K562 (cell line): Measurements from ENCODE around the gene ECE2. TPM values are rescaled to one million over a fixed set of nuclear protein-coding genes. Genes with fewer than 3 reads are reported as not detected.

Source experiments
- FUS ChIP-seq: fragments of 200-400 bp; formaldehyde crosslinking; optimal IDR thresholded peaks from 2 replicates; pipeline ENCODE3; 2017; ENCODE audit warnings: low read depth, low read length
- GATA2 ChIP-seq: sonication (generic); formaldehyde crosslinking; IDR thresholded peaks from 2 replicates; pipeline ENCODE4 v1.4.0; 2020; ENCODE audit warnings: mild to moderate bottlenecking, missing genetic modification reagents
- MCM5 ChIP-seq: fragments of 450-650 bp; IDR thresholded peaks from 2 replicates; pipeline ENCODE4 v1.6.1; 2016; ENCODE audit warnings: low read depth
- SAFB ChIP-seq: fragments of 200-400 bp; formaldehyde crosslinking; IDR thresholded peaks from 2 replicates; pipeline ENCODE4 v1.6.1; 2017; ENCODE audit warnings: low read depth, low read length, borderline replicate concordance
- SAFB2 ChIP-seq: fragments of 200-400 bp; formaldehyde crosslinking; IDR thresholded peaks from 2 replicates; pipeline ENCODE4 v1.6.1; 2018; ENCODE audit warnings: borderline replicate concordance, low read length, low read depth, moderate library complexity; ENCODE audit not compliant: severe bottlenecking
- SRSF7 ChIP-seq: fragments of 200-400 bp; formaldehyde crosslinking; optimal IDR thresholded peaks from 2 replicates; pipeline ENCODE3; 2017; ENCODE audit warnings: mild to moderate bottlenecking, low read depth, low read length
- TAF7 ChIP-seq: fragments of 450-650 bp; IDR thresholded peaks from 2 replicates; pipeline ENCODE4 v1.6.1; 2016; ENCODE audit warnings: missing genetic modification characterization, missing compliant biosample characterization
- ZNF347 ChIP-seq: fragments of 450-650 bp; formaldehyde crosslinking; IDR thresholded peaks from 2 replicates; pipeline ENCODE4 v1.4.0; 2020; ENCODE audit warnings: low read depth, mild to moderate bottlenecking, moderate library complexity
- polyA plus RNA-seq, 8 experiments: library from polyadenylated mRNA; depleted of rRNA in 4 of 8; stranded (reverse) in 5 of 8; unstranded in 3 of 8; fragments of >200 nt; fragmentation: Nextera tagmentation in 2 of 8; fragmentation: Illumina TruSeq in 1 of 8; extraction: Ambion mirVana in 2 of 8; extraction: Trizol in 1 of 8; gene quantifications; 2 replicates each; pipeline versions ENCODE4 v1.2.1 to v1.2.3, GENCODE V29; 2011 to 2014; ENCODE audit warnings: inconsistent platforms in 1 of 8, missing spikeins in 1 of 8
- total RNA-seq, 7 experiments: library from RNA; depleted of rRNA in 6 of 7; stranded (reverse); fragments of >200 nt in 6 of 7; fragmentation: Illumina TruSeq in 2 of 7; extraction: Trizol in 2 of 7; gene quantifications; 2 replicates each; pipeline versions ENCODE4 v1.2.1 to v1.2.3, GENCODE V29; 2011 to 2021; ENCODE audit warnings: low replicate concordance in 1 of 7
- TF ChIP-seq, protein P1 (sequence below), 2 experiments: fragments of 450-650 bp in 1 of 2; sonication (generic) in 1 of 2; formaldehyde crosslinking in 1 of 2; IDR thresholded peaks; 2 replicates each; pipeline versions ENCODE4 v1.7.1 to v1.9.0; 2016 to 2022; ENCODE audit warnings: inconsistent platforms in 1 of 2, mild to moderate bottlenecking in 1 of 2, missing genetic modification reagents in 1 of 2
- TF ChIP-seq, protein P2 (sequence below): sonication (generic); formaldehyde crosslinking; IDR thresholded peaks from 2 replicates; pipeline ENCODE4 v1.8.1; 2023; ENCODE audit warnings: mild to moderate bottlenecking, missing genetic modification reagents, moderate library complexity
- TF ChIP-seq, protein P3 (sequence below), 2 experiments: fragments of 450-650 bp in 1 of 2; sonication (generic) in 1 of 2; formaldehyde crosslinking in 1 of 2; IDR thresholded peaks in 1 of 2; conservative IDR thresholded peaks in 1 of 2; 2 replicates each; pipeline versions ENCODE4 v1.6.1 to v1.8.1; 2016 to 2023; ENCODE audit warnings: mild to moderate bottlenecking in 2 of 2, moderate library complexity in 2 of 2, inconsistent platforms in 1 of 2, missing genetic modification reagents in 1 of 2
- TF ChIP-seq, protein P4 (sequence below): IDR thresholded peaks from 2 replicates; pipeline ENCODE4 v1.6.1; 2012; ENCODE audit warnings: low read depth, low read length, improper control_type of control experiment, borderline replicate concordance

Gene ECE2
- total and polyA plus RNA-seq, 9 of the 15 experiments (the other 6 are each of a cell fraction or from before 2014, with no cell fraction given), result not detected

DNA sequence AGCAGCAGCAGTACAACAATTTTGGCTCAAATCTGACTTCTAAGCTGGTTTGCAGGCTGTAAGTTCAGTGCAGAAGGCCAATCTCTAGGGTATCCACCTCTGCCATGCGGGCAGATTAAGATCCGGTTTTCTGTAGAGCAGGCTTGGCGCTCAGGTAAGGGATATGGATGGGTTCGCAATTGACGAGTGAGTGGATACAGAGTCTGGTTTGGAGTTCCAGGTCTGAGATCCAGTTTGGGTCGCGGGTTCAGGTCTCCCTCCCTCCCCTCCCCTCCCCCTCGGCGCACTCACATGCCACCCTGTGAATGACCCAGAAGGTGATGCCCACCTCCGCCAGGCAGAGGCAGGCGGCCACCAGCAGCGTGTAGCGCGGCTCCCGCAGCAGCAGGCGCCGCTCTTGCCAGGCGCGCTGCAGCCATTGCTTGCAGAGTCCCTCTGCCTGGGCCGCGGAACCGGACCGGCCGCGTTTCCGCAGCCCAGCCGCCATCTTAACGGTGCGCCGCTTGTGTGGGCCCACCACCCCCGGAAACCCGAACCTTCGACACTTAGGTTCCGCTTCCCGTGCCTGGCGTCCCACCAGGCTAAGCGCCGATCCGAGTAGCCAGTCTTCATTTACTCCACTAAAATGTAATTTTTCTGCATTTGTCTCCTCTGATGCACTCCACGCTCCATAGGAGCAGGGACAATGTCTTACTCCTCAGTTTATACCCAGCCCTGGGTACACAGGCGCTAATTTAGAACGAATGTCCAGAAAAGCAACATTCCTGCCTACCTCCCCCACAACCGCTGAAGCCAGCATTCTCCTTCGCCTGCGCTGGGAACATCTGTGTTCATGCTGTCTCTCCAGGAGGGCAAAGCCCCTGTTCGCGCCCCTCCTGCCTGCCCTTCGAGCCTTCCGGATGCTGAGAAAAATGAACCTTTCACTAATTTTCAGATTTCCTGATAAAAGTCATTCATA lies 27.1 kb upstream of the ECE2 start, which contains the start of gene ALG3 (continued):
- TF ChIP-seq, protein P1, sequence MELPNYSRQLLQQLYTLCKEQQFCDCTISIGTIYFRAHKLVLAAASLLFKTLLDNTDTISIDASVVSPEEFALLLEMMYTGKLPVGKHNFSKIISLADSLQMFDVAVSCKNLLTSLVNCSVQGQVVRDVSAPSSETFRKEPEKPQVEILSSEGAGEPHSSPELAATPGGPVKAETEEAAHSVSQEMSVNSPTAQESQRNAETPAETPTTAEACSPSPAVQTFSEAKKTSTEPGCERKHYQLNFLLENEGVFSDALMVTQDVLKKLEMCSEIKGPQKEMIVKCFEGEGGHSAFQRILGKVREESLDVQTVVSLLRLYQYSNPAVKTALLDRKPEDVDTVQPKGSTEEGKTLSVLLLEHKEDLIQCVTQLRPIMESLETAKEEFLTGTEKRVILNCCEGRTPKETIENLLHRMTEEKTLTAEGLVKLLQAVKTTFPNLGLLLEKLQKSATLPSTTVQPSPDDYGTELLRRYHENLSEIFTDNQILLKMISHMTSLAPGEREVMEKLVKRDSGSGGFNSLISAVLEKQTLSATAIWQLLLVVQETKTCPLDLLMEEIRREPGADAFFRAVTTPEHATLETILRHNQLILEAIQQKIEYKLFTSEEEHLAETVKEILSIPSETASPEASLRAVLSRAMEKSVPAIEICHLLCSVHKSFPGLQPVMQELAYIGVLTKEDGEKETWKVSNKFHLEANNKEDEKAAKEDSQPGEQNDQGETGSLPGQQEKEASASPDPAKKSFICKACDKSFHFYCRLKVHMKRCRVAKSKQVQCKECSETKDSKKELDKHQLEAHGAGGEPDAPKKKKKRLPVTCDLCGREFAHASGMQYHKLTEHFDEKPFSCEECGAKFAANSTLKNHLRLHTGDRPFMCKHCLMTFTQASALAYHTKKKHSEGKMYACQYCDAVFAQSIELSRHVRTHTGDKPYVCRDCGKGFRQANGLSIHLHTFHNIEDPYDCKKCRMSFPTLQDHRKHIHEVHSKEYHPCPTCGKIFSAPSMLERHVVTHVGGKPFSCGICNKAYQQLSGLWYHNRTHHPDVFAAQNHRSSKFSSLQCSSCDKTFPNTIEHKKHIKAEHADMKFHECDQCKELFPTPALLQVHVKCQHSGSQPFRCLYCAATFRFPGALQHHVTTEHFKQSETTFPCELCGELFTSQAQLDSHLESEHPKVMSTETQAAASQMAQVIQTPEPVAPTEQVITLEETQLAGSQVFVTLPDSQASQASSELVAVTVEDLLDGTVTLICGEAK (IDR thresholded peaks at IDR 0.05), result peak; percentile 92
- TF ChIP-seq, protein P1 (CRISPR knock-in tag; IDR thresholded peaks at IDR 0.05), result no peak
- no peak for TF ChIP-seq SRSF7
- TF ChIP-seq SAFB2, result no peak
- no peak for TF ChIP-seq SAFB
- peak; percentile 94 for TF ChIP-seq TAF7 (tag)
- 0 out of 2 replicates have a peak, but pooled peaks have one; percentile 26 for TF ChIP-seq GATA2 (CRISPR knock-in tag)
- TF ChIP-seq ZNF347 (CRISPR knock-in tag), result no peak
- TF ChIP-seq MCM5, result no peak
- TF ChIP-seq, protein P2, sequence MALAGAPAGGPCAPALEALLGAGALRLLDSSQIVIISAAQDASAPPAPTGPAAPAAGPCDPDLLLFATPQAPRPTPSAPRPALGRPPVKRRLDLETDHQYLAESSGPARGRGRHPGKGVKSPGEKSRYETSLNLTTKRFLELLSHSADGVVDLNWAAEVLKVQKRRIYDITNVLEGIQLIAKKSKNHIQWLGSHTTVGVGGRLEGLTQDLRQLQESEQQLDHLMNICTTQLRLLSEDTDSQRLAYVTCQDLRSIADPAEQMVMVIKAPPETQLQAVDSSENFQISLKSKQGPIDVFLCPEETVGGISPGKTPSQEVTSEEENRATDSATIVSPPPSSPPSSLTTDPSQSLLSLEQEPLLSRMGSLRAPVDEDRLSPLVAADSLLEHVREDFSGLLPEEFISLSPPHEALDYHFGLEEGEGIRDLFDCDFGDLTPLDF (CRISPR knock-in tag), result no peak
- TF ChIP-seq, protein P3, sequence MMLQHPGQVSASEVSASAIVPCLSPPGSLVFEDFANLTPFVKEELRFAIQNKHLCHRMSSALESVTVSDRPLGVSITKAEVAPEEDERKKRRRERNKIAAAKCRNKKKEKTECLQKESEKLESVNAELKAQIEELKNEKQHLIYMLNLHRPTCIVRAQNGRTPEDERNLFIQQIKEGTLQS (IDR thresholded peaks at IDR 0.05), result no peak
- TF ChIP-seq, protein P3 (CRISPR knock-in tag; conservative IDR thresholded peaks at IDR 0.05), result no peak
- peak; percentile 35 for TF ChIP-seq FUS
- TF ChIP-seq, protein P4, sequence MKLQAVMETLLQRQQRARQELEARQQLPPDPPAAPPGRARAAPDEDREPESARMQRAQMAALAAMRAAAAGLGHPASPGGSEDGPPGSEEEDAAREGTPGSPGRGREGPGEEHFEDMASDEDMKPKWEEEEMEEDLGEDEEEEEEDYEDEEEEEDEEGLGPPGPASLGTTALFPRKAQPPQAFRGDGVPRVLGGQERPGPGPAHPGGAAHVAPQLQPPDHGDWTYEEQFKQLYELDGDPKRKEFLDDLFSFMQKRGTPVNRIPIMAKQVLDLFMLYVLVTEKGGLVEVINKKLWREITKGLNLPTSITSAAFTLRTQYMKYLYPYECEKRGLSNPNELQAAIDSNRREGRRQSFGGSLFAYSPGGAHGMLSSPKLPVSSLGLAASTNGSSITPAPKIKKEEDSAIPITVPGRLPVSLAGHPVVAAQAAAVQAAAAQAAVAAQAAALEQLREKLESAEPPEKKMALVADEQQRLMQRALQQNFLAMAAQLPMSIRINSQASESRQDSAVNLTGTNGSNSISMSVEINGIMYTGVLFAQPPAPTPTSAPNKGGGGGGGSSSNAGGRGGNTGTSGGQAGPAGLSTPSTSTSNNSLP, result no peak
